ENCODE results near the gene DAB2IP.

DAB2IP gene

DNA sequence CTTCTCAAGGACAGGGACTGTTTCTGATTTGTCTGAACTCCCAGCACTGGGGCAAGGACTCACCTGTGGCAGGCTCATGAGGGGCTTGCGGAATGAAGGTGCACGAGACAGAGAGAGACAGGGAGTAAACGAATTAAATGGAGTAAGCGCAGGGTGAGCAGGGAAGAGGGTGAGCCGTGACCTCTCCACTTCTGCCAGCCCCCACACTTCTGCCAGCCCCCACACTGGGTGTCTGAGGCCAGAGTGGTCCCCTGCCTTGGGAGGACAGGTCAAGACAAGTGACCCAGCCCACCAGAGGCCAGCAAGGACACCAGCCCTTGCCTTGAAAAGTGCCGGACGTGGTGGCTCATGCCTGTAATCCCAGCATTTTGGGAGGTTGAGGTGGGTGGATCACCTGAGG, 37.2 kb downstream of the DAB2IP start:
- Histone ChIP-seq H3K9ac (ENCODE audit: low read depth, low read length) (no peak overlapping the region), H3K4me2 (ENCODE audit: insufficient read depth, low read length) (no peak overlapping the region), H3K4me1 (ENCODE audit: insufficient read depth, low read length) (no peaks in the 10 kb centered on the region), H3K79me2 (ENCODE audit: insufficient read depth, low read length) (no peaks in the 10 kb centered on the region), H3K9me3 (ENCODE audit: insufficient read depth, low read length, severe bottlenecking) (no peaks in the 10 kb centered on the region), H3K27me3 (ENCODE audit: insufficient read depth, low read length, poor library complexity) (no peaks in the 10 kb centered on the region), H4K20me1 (ENCODE audit: insufficient read depth, low read length) (no peaks in the 10 kb centered on the region), H3K36me3 (ENCODE audit: insufficient read depth, low read length) (no peaks in the 10 kb centered on the region), H2AFZ (ENCODE audit: low read depth, low read length) (no peak overlapping the region), H3K27ac (ENCODE audit: low read length) (no peak overlapping the region), H3K4me3 (ENCODE audit: low read depth in 1 of 2, low read length in 2 of 2) (no peak overlapping the region)
- no peak for ATAC-seq (ENCODE audit: insufficient read depth, low read depth)
- TF ChIP-seq EZH2 (IDR thresholded peaks at IDR 0.05; ENCODE audit: borderline replicate concordance, low read depth, low read length, severe bottlenecking) (no peak), CTCF (IDR thresholded peaks at IDR 0.05; ENCODE audit: borderline replicate concordance, extremely low read depth, low read length, poor library complexity, severe bottlenecking) (no peak)
- DNase-seq, result no peak

DNA sequence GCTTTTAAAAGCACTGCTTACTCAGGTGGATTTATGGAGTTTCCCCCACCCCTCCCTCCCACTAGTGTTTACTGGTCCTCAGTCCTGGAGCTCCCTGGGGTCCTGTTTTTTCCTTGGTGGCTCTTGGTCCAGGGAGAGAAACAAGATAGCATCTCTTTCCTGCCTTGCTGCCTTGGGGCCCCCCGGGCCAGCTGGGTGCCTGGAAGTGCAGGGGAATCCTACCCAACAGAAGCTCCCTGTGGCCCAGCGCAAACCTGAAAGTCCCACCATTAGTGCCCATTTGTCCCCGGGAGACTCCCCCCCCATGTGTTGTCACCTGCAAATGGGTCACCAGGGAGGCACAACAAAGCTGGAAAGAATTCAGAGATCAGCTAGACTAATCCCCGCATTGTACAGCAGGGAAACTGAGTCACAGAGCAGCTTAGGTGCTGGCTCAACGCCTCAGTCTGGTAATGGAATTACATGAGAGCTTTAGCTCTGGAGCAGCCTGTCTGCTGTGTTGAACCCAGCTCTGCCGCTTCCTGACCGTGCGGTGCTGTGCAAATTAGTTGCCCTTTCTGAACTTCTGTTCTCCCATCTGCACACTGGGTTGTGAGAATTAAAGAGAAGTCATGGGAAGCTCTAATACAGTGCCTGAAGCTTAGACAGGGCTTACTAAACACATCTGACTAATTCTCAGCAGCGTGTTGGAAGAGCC, 38.2 kb downstream of the DAB2IP start:
- no peak for DNase-seq
- no peaks in the 10 kb centered on the region for H3K79me2 ChIP-seq (ENCODE audit: insufficient read depth, low read length)
- no peak overlapping the region for H2AFZ ChIP-seq (ENCODE audit: low read depth, low read length)
- H3K27ac ChIP-seq (ENCODE audit: low read length), result no peak overlapping the region
- H3K4me3 ChIP-seq (ENCODE audit: low read depth in 1 of 2, low read length in 2 of 2), result no peak overlapping the region
- H3K36me3 ChIP-seq (ENCODE audit: insufficient read depth, low read length), result no peaks in the 10 kb centered on the region
- no peaks in the 10 kb centered on the region for H3K9me3 ChIP-seq (ENCODE audit: insufficient read depth, low read length, severe bottlenecking)
- ATAC-seq (ENCODE audit: insufficient read depth, low read depth), result no peak
- TF ChIP-seq CTCF (IDR thresholded peaks at IDR 0.05; ENCODE audit: borderline replicate concordance, extremely low read depth, low read length, poor library complexity, severe bottlenecking), result no peak
- no peak for TF ChIP-seq EZH2 (IDR thresholded peaks at IDR 0.05; ENCODE audit: borderline replicate concordance, low read depth, low read length, severe bottlenecking)
- H3K9ac ChIP-seq (ENCODE audit: low read depth, low read length), result no peak overlapping the region
- no peaks in the 10 kb centered on the region for H3K4me1 ChIP-seq (ENCODE audit: insufficient read depth, low read length)
- no peaks in the 10 kb centered on the region for H4K20me1 ChIP-seq (ENCODE audit: insufficient read depth, low read length)
- H3K4me2 ChIP-seq (ENCODE audit: insufficient read depth, low read length), result no peak overlapping the region
- no peaks in the 10 kb centered on the region for H3K27me3 ChIP-seq (ENCODE audit: insufficient read depth, low read length, poor library complexity)

DNA sequence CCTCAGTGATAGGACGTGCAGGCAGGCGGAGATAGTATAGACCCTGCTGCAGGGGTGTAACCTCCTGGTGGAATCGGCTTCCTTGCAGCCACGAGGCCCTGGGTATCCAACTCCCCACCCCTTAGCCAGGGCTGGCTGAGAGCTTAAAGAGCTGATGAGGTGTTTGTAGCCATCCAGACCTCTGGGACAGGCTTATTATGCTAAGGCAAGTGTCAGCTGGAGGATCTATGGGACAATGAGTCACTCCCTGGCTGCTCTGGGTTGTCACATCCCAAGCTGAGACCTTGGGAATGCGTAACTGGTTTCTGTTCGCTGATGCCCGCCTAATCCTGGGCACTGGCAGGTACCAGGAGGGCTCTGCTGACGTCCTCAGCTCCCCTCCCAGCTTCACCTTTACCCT, 38.9 kb downstream of the DAB2IP start:
- Histone ChIP-seq H3K4me1 (ENCODE audit: insufficient read depth, low read length) (no peaks in the 10 kb centered on the region), H2AFZ (ENCODE audit: low read depth, low read length) (no peak overlapping the region), H3K79me2 (ENCODE audit: insufficient read depth, low read length) (no peaks in the 10 kb centered on the region), H3K4me3 (ENCODE audit: low read depth in 1 of 2, low read length in 2 of 2) (no peak overlapping the region), H3K36me3 (ENCODE audit: insufficient read depth, low read length) (no peaks in the 10 kb centered on the region), H3K9me3 (ENCODE audit: insufficient read depth, low read length, severe bottlenecking) (no peaks in the 10 kb centered on the region), H3K27ac (ENCODE audit: low read length) (no peak overlapping the region), H3K4me2 (ENCODE audit: insufficient read depth, low read length) (no peak overlapping the region), H4K20me1 (ENCODE audit: insufficient read depth, low read length) (no peaks in the 10 kb centered on the region), H3K27me3 (ENCODE audit: insufficient read depth, low read length, poor library complexity) (no peaks in the 10 kb centered on the region), H3K9ac (ENCODE audit: low read depth, low read length) (no peak overlapping the region)
- no peak for ATAC-seq (ENCODE audit: insufficient read depth, low read depth)
- TF ChIP-seq EZH2 (IDR thresholded peaks at IDR 0.05; ENCODE audit: borderline replicate concordance, low read depth, low read length, severe bottlenecking) (no peak), CTCF (IDR thresholded peaks at IDR 0.05; ENCODE audit: borderline replicate concordance, extremely low read depth, low read length, poor library complexity, severe bottlenecking) (no peak)
- DNase-seq, result no peak

Data from DND-41 (cell line).